GM21529 (cell line): ENCODE data around the gene ENDOU.

ENCODE experiments used
- ATAC-seq: cut with Tn5 transposase; IDR thresholded peaks from one replicate; pipeline ENCODE4 v1.9.1; 2021; ENCODE audit not compliant: unreplicated experiment

Gene ENDOU

GRCh38 chr12:47744778-47745436 is 19.6 kb upstream of the ENDOU start:
- ATAC-seq: no peak

DNA sequence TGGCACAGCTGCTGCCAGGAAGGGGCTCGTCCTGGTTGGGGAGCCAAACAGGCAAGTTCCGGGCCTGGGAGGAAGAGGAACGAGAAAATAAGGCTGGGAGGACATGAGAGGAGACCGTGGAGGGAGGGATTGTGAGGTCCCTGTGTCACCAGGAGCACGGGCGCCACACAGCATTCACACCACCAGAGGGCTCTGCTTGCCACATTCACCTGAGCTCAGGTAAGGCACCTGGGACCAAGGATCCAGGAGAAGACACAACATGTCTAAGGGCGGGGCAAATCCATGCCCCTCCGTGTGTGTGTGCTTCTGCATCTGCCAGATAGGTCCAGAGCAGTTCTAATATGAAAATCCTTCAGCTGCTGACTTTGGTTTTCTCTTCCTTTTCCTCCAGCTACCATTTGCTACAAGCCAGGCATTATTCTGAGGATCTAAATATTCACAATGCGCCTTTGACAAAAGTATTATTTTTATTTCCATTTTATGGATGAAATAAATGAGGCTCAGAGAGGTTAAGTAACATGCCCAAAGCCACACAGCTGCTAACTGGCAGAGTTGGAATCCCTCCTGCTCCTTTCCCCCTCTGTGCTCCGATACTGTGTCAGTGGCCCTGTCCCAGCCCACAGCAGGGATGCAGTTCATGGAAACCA is 18.8 kb upstream of the ENDOU start:
- ATAC-seq: no peak

DNA sequence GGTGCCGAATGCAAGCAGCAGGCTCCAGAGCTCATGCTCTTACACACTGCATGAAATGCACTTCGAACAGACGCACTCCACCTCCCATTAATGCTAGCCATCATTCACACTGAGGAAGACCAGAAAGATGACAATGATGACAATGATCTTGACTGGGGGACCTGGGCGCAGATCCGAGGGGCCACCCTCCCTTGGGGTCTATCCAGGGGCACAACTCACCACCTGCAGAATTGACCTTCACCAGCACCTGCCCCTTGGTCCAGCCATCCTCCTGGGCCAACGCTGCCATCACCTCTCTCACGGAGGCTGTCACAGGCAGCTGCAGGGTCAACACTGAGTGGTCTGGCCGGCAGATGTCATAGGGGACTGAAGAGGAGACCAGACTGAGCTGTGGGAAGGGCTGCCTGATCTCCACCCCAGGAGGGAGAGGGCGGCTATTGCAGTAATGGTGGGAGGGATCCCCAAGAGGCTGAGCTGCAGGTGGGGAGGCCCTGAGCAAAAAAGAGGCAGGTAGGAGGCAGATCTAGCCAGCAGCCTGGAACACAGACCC is 18.1 kb upstream of the ENDOU start:
- no peak for ATAC-seq

- ATAC-seq: no peak
Observed at GRCh38 chr12:47742253-47742825, 17.0 kb upstream of the ENDOU start.

GRCh38 chr12:47741340-47741703 is 16.0 kb upstream of the ENDOU start:
- ATAC-seq: no peak

DNA sequence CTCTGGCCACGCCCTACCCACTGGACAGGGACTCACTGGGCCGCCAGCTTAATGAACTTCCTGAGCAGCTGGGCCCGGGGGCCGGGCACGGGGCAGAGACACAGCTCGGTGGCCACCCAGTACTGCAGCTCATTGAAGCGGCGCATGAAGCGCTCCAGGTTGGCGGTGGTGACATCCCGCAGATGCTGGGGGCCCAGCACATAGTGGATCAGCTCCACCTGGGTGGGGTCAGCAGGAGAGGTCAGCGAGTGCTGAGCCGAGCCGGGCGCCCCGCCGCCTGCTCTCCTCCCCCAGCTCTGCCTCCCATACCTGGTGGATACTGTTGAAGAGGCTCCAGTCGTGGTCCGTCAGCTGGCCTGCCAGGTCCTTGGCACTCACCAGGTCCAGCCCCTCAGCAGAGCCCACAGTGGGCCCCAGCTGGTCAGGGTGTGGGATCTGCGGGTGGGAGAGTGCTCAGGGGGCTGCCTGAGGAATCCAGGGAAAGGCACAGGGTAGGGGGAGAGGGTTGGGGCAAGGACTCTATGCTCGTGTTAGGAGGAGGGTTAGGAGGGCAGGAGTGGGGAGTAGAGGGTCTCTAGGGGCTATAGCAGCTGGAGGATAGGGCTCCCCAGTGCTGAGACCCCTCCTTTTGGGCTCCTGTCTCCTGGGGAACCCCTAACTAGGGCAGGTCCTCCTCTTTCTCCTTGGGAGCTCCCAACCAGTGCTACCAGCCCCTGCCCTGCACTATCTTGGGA is 15.5 kb upstream of the ENDOU start:
- peak; percentile 47 for ATAC-seq

- peak; percentile 69 for ATAC-seq
Observed at GRCh38 chr12:47739979-47740378, 14.7 kb upstream of the ENDOU start.

DNA sequence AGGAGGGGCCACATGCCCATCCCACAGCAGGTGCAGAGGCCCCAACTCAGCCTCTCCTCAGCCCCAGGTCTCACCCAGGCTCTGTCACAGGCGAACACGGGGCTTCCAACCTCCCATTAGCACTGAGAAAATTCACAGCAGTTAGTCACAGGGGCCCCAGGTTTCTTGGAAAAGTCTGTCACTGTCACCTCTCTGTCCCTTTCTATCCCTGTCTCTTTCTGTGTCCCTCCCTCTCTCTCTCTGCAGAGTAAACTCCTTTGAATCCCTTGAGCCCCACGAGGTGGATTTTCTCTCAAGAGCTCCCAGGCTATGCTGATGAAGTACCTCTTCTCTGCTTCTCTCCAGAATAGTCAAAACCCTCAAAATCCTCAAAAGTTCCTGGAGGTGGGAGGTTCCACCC is 14.0 kb upstream of the ENDOU start:
- ATAC-seq: no peak

DNA sequence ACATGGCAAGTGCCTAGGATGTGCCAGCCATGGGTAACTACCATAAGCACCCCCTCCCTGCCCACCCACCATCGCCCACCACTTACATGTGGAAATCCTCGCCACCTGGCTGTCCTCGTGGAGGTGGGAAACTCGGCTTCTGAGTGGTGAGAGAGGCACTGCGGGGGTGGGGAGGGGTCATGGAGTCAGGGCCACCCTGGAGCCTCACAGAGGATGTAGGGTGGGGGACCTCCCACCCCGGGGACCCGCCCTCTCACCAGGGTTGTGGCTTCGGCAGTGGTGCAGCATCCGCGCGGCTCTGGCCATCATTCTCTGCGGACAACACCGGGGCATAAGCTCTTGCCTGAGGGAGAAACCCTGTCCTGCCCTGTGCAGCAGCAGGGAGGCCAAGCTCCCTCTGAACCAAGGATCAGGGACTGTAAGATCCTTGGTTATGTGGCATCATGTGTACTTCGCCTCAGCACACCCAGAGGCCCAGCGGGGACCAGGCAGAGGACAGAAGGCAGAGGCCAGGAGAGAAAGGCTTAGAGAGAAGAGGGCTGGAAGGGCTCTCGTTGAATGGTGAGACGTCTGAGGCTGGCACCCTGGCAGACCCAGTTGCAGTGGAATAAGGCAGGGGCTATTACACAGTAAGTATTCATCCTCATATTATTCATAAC is 12.8 kb upstream of the ENDOU start:
- ATAC-seq: no peak

DNA sequence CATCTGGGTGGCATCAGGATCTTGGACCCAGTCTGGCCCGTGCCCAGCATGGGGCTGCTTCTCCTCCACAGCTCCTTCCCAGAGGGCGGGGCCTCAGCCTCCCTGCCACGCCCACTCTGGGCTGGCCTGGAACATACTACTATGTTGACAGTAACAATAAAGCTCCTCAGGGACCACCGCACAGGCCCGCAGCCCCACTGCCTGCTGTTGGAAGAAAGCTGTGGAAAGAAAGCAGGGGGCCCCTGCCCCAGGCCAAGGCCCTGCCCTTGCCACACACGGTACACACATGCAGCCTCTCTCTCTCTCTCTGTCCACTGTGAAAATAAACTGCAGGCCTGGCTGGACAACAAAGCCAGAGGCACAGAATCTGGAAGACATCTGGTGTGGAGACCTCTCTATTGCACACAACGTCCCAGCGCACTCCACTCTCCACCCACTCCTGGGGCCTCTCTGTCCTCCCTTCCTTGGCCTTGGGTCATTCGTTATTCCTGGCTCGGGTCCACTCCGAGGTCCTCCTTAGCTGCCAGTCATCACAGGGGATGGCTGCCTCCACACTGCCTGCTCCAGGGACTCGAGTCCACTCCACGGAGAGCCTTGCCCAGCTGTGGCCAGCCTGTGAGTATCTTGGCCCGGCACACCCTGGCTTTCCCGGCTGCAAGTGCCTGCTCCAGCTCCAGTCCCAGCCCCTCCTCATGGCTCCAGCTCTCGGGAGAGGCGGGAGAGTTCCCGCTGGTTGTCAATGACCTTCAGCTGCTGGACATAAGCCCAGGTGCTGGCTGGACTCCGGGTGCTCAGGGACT is 11.8 kb upstream of the ENDOU start:
- ATAC-seq: no peak

DNA sequence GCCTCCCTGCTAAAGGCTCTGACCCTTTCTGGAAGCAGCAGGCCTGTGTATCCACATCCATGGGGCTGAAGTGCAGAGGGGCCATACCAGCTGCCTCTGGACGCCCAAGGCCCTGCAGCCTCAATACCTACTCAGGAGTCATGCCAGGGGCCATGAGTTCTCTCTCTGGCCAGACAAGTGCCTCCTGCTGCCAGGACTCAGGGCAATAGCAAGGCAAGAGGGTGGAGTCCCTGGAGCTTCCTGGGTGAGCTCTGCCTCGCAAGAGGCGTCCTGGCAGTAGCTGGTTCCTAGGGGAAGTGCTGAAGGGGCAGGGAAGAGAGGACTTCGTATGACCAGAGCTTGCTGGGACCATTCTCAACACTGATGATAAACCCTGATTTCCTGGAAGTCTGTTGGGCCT is 10.9 kb upstream of the ENDOU start:
- ATAC-seq: no peak

GRCh38 chr12:47735649-47736048 is 10.4 kb upstream of the ENDOU start:
- ATAC-seq: no peak

GRCh38 chr12:47734725-47735480 is 9.6 kb upstream of the ENDOU start:
- no peak for ATAC-seq

GRCh38 chr12:47733142-47733541 is 7.9 kb upstream of the ENDOU start:
- no peak for ATAC-seq

- no peak for ATAC-seq
Observed at GRCh38 chr12:47732504-47732903, 7.2 kb upstream of the ENDOU start.

DNA sequence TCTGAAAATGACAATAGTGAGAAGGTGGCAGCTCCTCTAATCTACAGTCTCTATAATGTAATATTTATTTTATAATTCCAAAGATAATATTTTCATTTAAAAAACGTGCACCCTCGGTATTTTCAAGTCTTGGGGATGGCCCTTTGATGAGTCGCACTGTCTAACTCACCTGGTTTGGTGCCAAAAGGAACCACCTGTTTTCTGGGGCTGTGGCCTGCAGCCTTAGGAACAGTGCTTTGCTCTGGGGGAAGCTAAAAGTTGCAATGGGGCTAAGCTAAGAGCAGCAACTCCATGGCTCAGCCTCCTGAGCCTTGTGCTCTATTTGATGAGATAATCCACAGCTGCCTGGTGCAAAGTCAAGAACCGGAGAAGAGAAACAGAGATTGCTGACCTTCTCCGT is 6.4 kb upstream of the ENDOU start:
- no peak for ATAC-seq

- no peak for ATAC-seq
Observed at GRCh38 chr12:47730341-47730744, 5.1 kb upstream of the ENDOU start.

DNA sequence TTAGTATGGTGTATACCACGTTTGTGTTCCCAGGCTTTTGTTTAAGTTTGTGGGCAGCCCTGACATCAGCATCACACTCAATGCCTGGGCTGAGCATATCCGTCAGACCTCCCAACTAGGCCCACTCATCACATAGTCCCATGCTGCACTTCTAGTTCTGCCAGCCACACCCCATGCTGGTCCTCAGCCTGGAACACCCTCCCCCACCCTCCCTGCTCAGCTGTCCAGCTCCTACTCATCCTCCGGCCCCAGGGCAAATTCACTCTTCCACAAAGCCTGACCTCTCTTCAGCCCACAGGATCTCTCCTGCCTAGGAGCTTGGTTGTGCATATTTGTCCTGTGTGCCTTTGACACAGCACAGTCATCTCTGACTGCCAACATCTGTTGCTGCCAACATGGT is 3.9 kb upstream of the ENDOU start:
- ATAC-seq: no peak

DNA sequence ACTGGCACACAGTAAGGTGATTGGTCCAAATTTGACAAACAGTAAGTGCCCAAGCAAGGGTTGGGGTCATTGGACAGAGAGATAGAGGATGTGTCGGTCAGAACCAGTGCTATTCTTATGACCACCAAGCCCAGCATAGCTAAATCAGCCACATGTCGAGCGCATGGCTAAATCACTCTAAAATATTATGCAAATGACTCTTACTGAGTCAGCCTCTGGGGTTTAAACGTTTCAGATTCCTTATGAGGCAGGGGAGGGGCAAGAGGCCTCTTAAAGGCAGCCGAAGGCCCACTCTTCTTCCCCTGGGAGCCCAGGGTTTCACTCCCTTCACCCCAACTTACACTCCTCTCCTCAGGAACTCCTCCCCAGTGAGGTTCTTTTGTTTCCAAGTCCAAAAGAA is 603 bp upstream of the ENDOU start:
- ATAC-seq: peak; percentile 86
